Mesothelial cell of epicardium (in vitro differentiated cells): ENCODE results near the gene FOXL3. TPM values are rescaled to one million over a fixed set of nuclear protein-coding genes. Genes with fewer than 3 reads are reported as not detected.

Source experiments
- DNase-seq, 2 experiments: peaks; one replicate each; pipeline ENCODE4 v3.0.0; 2021; ENCODE audit warnings: low spot score in 2 of 2; ENCODE audit not compliant: unreplicated experiment in 2 of 2
- H3K27ac Mint-ChIP-seq: 2 replicates; pipeline ENCODE4 v1.8.0; 2021; ENCODE audit warnings: mixed read lengths
- H3K27me3 Mint-ChIP-seq: 2 replicates; pipeline ENCODE4 v1.8.0; 2021; ENCODE audit warnings: low read depth, mixed read lengths
- H3K36me3 Mint-ChIP-seq: 2 replicates; pipeline ENCODE4 v1.8.0; 2021; ENCODE audit warnings: mixed read lengths
- H3K4me1 Mint-ChIP-seq: 2 replicates; pipeline ENCODE4 v1.8.0; 2021; ENCODE audit warnings: mixed read lengths
- H3K4me3 Mint-ChIP-seq: 2 replicates; pipeline ENCODE4 v1.8.0; 2021; ENCODE audit warnings: mild to moderate bottlenecking, moderate library complexity, mixed read lengths
- H3K9me3 Mint-ChIP-seq: 2 replicates; pipeline ENCODE4 v1.8.0; 2021; ENCODE audit warnings: mixed read lengths
- CTCF ChIP-seq: fragments of 200-600 bp; sonication (generic); IDR thresholded peaks from one replicate; pipeline ENCODE4 v1.5.0; 2021; ENCODE audit warnings: antibody characterized with exemption; ENCODE audit not compliant: unreplicated experiment
- total RNA-seq: library from RNA; stranded (reverse); gene quantifications from 3 replicates; pipeline ENCODE4 v1.2.1, GENCODE V29; 2021

Gene FOXL3
- total RNA-seq, 1 donor from 2014 or later, result not detected

GRCh38 chr7:245574-246295 lies 44.2 kb upstream of the FOXL3 start:
- Mint-ChIP-seq H3K27ac (no peak overlapping the region), H3K4me1 (peaks cover 2% of the 10 kb centered on the region), H3K36me3 (no peaks in the 10 kb centered on the region), H3K27me3 (no peaks in the 10 kb centered on the region), H3K4me3 (no peak overlapping the region), H3K9me3 (no peaks in the 10 kb centered on the region)
- no peak for DNase-seq
- no peak for TF ChIP-seq CTCF

GRCh38 chr7:246451-246850 lies 43.5 kb upstream of the FOXL3 start:
- TF ChIP-seq CTCF, result no peak
- no peaks in the 10 kb centered on the region for H3K9me3 Mint-ChIP-seq
- no peak overlapping the region for H3K4me3 Mint-ChIP-seq
- H3K27ac Mint-ChIP-seq, result no peak overlapping the region
- peaks cover 2% of the 10 kb centered on the region for H3K4me1 Mint-ChIP-seq
- H3K36me3 Mint-ChIP-seq, result no peaks in the 10 kb centered on the region
- DNase-seq, result no peak
- H3K27me3 Mint-ChIP-seq, result no peaks in the 10 kb centered on the region

GRCh38 chr7:247181-247580 lies 42.8 kb upstream of the FOXL3 start:
- no peak overlapping the region for H3K4me3 Mint-ChIP-seq

GRCh38 chr7:247636-248035 lies 42.3 kb upstream of the FOXL3 start:
- no peaks in the 10 kb centered on the region for H3K36me3 Mint-ChIP-seq
- H3K4me1 Mint-ChIP-seq, result peaks cover 2% of the 10 kb centered on the region
- no peak overlapping the region for H3K4me3 Mint-ChIP-seq
- no peak overlapping the region for H3K27ac Mint-ChIP-seq
- H3K27me3 Mint-ChIP-seq, result no peaks in the 10 kb centered on the region
- DNase-seq, result no peak
- no peak for TF ChIP-seq CTCF
- no peaks in the 10 kb centered on the region for H3K9me3 Mint-ChIP-seq

More at GRCh38 chr7:247181-247580, 42.8 kb upstream of the FOXL3 start:
- no peaks in the 10 kb centered on the region for H3K36me3 Mint-ChIP-seq
- H3K9me3 Mint-ChIP-seq, result no peaks in the 10 kb centered on the region
- H3K27me3 Mint-ChIP-seq, result no peaks in the 10 kb centered on the region
- peaks cover 2% of the 10 kb centered on the region for H3K4me1 Mint-ChIP-seq
- TF ChIP-seq CTCF, result no peak
- no peak overlapping the region for H3K27ac Mint-ChIP-seq
- no peak for DNase-seq

- H3K27ac Mint-ChIP-seq, result no peak overlapping the region
- H3K4me1 Mint-ChIP-seq, result peaks cover 2% of the 10 kb centered on the region
- TF ChIP-seq CTCF, result no peak
- no peaks in the 10 kb centered on the region for H3K27me3 Mint-ChIP-seq
- DNase-seq, result no peak
- no peaks in the 10 kb centered on the region for H3K9me3 Mint-ChIP-seq
- H3K4me3 Mint-ChIP-seq, result no peak overlapping the region
- H3K36me3 Mint-ChIP-seq, result no peaks in the 10 kb centered on the region
These were observed 41.1 kb upstream of the FOXL3 start for GRCh38 chr7:248732-249435.
